Measurements from ENCODE around the gene FBXO24.

Gene FBXO24

GRCh38 chr7:100598425-100598824, 12.3 kb downstream of the FBXO24 start:
- FAIRE-seq, result no peak

GRCh38 chr7:100599911-100600729, 14.0 kb downstream of the FBXO24 start:
- FAIRE-seq, result no peak

- FAIRE-seq, result no peak
Observed at GRCh38 chr7:100600730-100601038, 14.6 kb downstream of the FBXO24 start.

GRCh38 chr7:100602889-100603725, 17.0 kb downstream of the FBXO24 start:
- FAIRE-seq, result no peak

GRCh38 chr7:100603726-100604027, 17.5 kb downstream of the FBXO24 start:
- no peak for FAIRE-seq

GRCh38 chr7:100604028-100604975, 18.2 kb downstream of the FBXO24 start:
- FAIRE-seq, result no peak

GRCh38 chr7:100604976-100605911, 19.1 kb downstream of the FBXO24 start:
- no peak for FAIRE-seq

GRCh38 chr7:100606313-100606712, 20.2 kb downstream of the FBXO24 start:
- no peak for FAIRE-seq

GRCh38 chr7:100607111-100607510, 21.0 kb downstream of the FBXO24 start:
- FAIRE-seq, result no peak

- no peak for FAIRE-seq
Observed at GRCh38 chr7:100609958-100610357, 23.8 kb downstream of the FBXO24 start.

GRCh38 chr7:100611983-100612729, 26.0 kb downstream of the FBXO24 start, which contains the start of gene MOSPD3:
Gene MOSPD3, plus strand, starts transcription at chr7:100612540. Its CDS starts 252 bp downstream, at chr7:100612792.
- peak; percentile 100 for FAIRE-seq

- FAIRE-seq, result no peak
Observed at GRCh38 chr7:100612730-100613390, 26.7 kb downstream of the FBXO24 start.

GRCh38 chr7:100613412-100614175, 27.5 kb downstream of the FBXO24 start:
- no peak for FAIRE-seq

- FAIRE-seq, result no peak
Observed at GRCh38 chr7:100614308-100614861, 28.3 kb downstream of the FBXO24 start.

GRCh38 chr7:100620239-100620638, 34.1 kb downstream of the FBXO24 start:
- no peak for FAIRE-seq

- FAIRE-seq, result no peak
Observed at GRCh38 chr7:100620804-100621203, 34.7 kb downstream of the FBXO24 start.

GRCh38 chr7:100621554-100621953, 35.4 kb downstream of the FBXO24 start:
- FAIRE-seq, result no peak

GRCh38 chr7:100623951-100624824, 38.1 kb downstream of the FBXO24 start:
- no peak for FAIRE-seq
